Astrocyte (in vitro differentiated cells and primary cell): Measurements from ENCODE around the gene SLC6A20. TPM values are rescaled to one million over a fixed set of nuclear protein-coding genes. Genes with fewer than 3 reads are reported as not detected.

Experiments
- DNase-seq: peaks from one replicate; pipeline ENCODE4 v3.0.0-alpha.2; 2010; ENCODE audit warnings: low read depth
- FAIRE-seq: peaks from 2 replicates; lab custom pipeline; 2011; peaks lifted over from hg19 to GRCh38; lab: Jason Lieb, UNC
- H2AFZ ChIP-seq: 2 replicates; pipeline ENCODE4 v1.6.0; 2012; ENCODE audit warnings: low read depth, low read length, inconsistent platforms
- H3K27ac ChIP-seq: 2 replicates; pipeline ENCODE4 v1.5.1; 2011; ENCODE audit warnings: low read depth, low read length, inconsistent platforms
- H3K27me3 ChIP-seq: 2 replicates; pipeline ENCODE4 v1.6.0; 2011; ENCODE audit warnings: low read length, inconsistent platforms; ENCODE audit not compliant: insufficient read depth
- H3K36me3 ChIP-seq: 2 replicates; pipeline ENCODE4 v1.5.1; 2011; ENCODE audit warnings: low read length, inconsistent platforms; ENCODE audit not compliant: insufficient read depth
- H3K4me1 ChIP-seq: 2 replicates; pipeline ENCODE4 v1.5.1; 2011; ENCODE audit warnings: low read length, inconsistent platforms; ENCODE audit not compliant: insufficient read depth
- H3K4me2 ChIP-seq: 2 replicates; pipeline ENCODE4 v1.6.0; 2012; ENCODE audit warnings: low read length, inconsistent platforms
- H3K4me3 ChIP-seq: 2 replicates; pipeline ENCODE4 v1.5.1; 2011; ENCODE audit warnings: low read depth, mild to moderate bottlenecking, low read length, inconsistent platforms; ENCODE audit not compliant: insufficient read depth
- H3K79me2 ChIP-seq: 2 replicates; pipeline ENCODE4 v1.6.0; 2012; ENCODE audit warnings: mild to moderate bottlenecking, low read length, inconsistent platforms; ENCODE audit not compliant: insufficient read depth
- H3K9ac ChIP-seq: 2 replicates; pipeline ENCODE4 v1.6.0; 2012; ENCODE audit warnings: mild to moderate bottlenecking, low read length, inconsistent platforms
- H3K9me3 ChIP-seq: 2 replicates; pipeline ENCODE4 v1.5.1; 2012; ENCODE audit warnings: low read depth, mild to moderate bottlenecking, low read length, inconsistent platforms; ENCODE audit not compliant: insufficient read depth
- H4K20me1 ChIP-seq: 2 replicates; pipeline ENCODE4 v1.6.0; 2012; ENCODE audit warnings: low read length, inconsistent platforms; ENCODE audit not compliant: insufficient read depth
- H3K27ac Mint-ChIP-seq: one replicate; pipeline ENCODE4 v1.8.0; 2021; ENCODE audit warnings: mild to moderate bottlenecking, mixed read lengths; ENCODE audit not compliant: unreplicated experiment
- H3K27me3 Mint-ChIP-seq: one replicate; pipeline ENCODE4 v1.8.0; 2021; ENCODE audit warnings: low read depth, mixed read lengths; ENCODE audit not compliant: unreplicated experiment
- H3K36me3 Mint-ChIP-seq: one replicate; pipeline ENCODE4 v1.8.0; 2021; ENCODE audit warnings: low read depth, mixed read lengths; ENCODE audit not compliant: unreplicated experiment
- H3K4me1 Mint-ChIP-seq: one replicate; pipeline ENCODE4 v1.8.0; 2021; ENCODE audit warnings: low read depth, mixed read lengths; ENCODE audit not compliant: unreplicated experiment
- H3K4me3 Mint-ChIP-seq: one replicate; pipeline ENCODE4 v1.8.0; 2021; ENCODE audit warnings: mild to moderate bottlenecking, moderate library complexity, mixed read lengths; ENCODE audit not compliant: unreplicated experiment
- H3K9me3 Mint-ChIP-seq: one replicate; pipeline ENCODE4 v1.8.0; 2021; ENCODE audit warnings: mild to moderate bottlenecking, mixed read lengths; ENCODE audit not compliant: unreplicated experiment
- CTCF ChIP-seq: IDR thresholded peaks from 2 replicates; pipeline ENCODE4 v1.5.1; 2011; ENCODE audit warnings: low read depth, mild to moderate bottlenecking, inconsistent platforms, low read length, moderate library complexity; ENCODE audit not compliant: insufficient read depth
- EZH2 ChIP-seq: IDR thresholded peaks from 2 replicates; pipeline ENCODE4 v1.6.1; 2012; ENCODE audit warnings: mild to moderate bottlenecking, low read length, inconsistent platforms; ENCODE audit not compliant: insufficient read depth
- total RNA-seq: library from RNA; stranded (reverse); gene quantifications from 2 replicates; pipeline ENCODE4 v1.2.1, GENCODE V29; 2021

SLC6A20 gene
- total RNA-seq, 1 donor from 2014 or later = not detected

DNA sequence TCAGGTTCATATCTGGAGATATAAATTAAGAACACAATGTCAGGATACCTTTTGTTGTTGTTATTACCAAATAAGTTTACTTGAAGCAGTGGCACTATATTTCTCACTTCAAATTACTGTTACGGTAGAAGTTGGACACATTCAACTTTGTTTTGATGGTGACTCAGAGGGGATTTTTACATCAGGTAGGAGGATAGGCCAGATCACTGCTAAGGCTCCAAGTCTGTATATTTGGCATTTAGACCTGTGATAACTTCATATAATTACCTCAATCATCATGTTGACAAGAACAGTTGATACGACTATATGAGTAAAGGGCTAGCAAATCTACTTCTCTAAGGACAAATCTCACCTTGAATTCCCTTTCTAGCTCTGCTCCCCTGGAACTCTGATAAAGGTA, 30.0 kb upstream of the SLC6A20 start:
- no peaks in the 10 kb centered on the region for H3K27me3 ChIP-seq
- no peaks in the 10 kb centered on the region for H3K79me2 ChIP-seq
- no peaks in the 10 kb centered on the region for H3K4me1 Mint-ChIP-seq
- H3K4me3 Mint-ChIP-seq = no peak overlapping the region
- H3K36me3 ChIP-seq = peaks cover 25% of the 10 kb centered on the region
- H3K27ac ChIP-seq = no peak overlapping the region
- peaks cover 11% of the 10 kb centered on the region for H3K36me3 Mint-ChIP-seq
- no peaks in the 10 kb centered on the region for H4K20me1 ChIP-seq
- no peak overlapping the region for H3K4me2 ChIP-seq
- H3K27me3 Mint-ChIP-seq = no peaks in the 10 kb centered on the region
- FAIRE-seq (no peak), DNase-seq (no peak)
- no peak overlapping the region for H3K4me3 ChIP-seq
- no peaks in the 10 kb centered on the region for H3K9me3 ChIP-seq
- no peak overlapping the region for H3K9ac ChIP-seq
- no peaks in the 10 kb centered on the region for H3K4me1 ChIP-seq
- H3K9me3 Mint-ChIP-seq = no peaks in the 10 kb centered on the region
- no peak for TF ChIP-seq CTCF
- TF ChIP-seq EZH2 = no peak
- H3K27ac Mint-ChIP-seq = no peak overlapping the region
- no peak overlapping the region for H2AFZ ChIP-seq

GRCh38 chr3:45821127-45821526, 24.8 kb upstream of the SLC6A20 start:
- H3K27ac Mint-ChIP-seq = no peak overlapping the region
- Histone ChIP-seq H3K4me2 (no peak overlapping the region), H3K4me1 (peaks cover 23% of the 10 kb centered on the region), H3K9ac (no peak overlapping the region), H3K9me3 (no peaks in the 10 kb centered on the region), H3K36me3 (peaks cover 4% of the 10 kb centered on the region), H4K20me1 (peaks cover 5% of the 10 kb centered on the region), H3K79me2 (no peaks in the 10 kb centered on the region), H3K27ac (no peak overlapping the region), H3K27me3 (no peaks in the 10 kb centered on the region), H3K4me3 (no peak overlapping the region), H2AFZ (no peak overlapping the region)
- FAIRE-seq (no peak), DNase-seq (no peak)
- H3K27me3 Mint-ChIP-seq = no peaks in the 10 kb centered on the region
- H3K4me1 Mint-ChIP-seq = peaks cover 12% of the 10 kb centered on the region
- TF ChIP-seq EZH2 (no peak), CTCF (no peak)
- no peaks in the 10 kb centered on the region for H3K9me3 Mint-ChIP-seq
- H3K36me3 Mint-ChIP-seq = peaks cover 13% of the 10 kb centered on the region
- no peak overlapping the region for H3K4me3 Mint-ChIP-seq

GRCh38 chr3:45819543-45819942, 23.2 kb upstream of the SLC6A20 start:
- peaks cover 7% of the 10 kb centered on the region for H3K9me3 Mint-ChIP-seq
- H3K4me1 Mint-ChIP-seq = peaks cover 14% of the 10 kb centered on the region
- no peak overlapping the region for H3K4me3 ChIP-seq
- H3K9ac ChIP-seq = no peak overlapping the region
- peaks cover 23% of the 10 kb centered on the region for H3K4me1 ChIP-seq
- H3K79me2 ChIP-seq = no peaks in the 10 kb centered on the region
- H3K4me2 ChIP-seq = no peak overlapping the region
- H3K27me3 Mint-ChIP-seq = no peaks in the 10 kb centered on the region
- H3K4me3 Mint-ChIP-seq = no peak overlapping the region
- no peaks in the 10 kb centered on the region for H3K27me3 ChIP-seq
- DNase-seq (peak; percentile 6), FAIRE-seq (no peak)
- no peak overlapping the region for H3K27ac ChIP-seq
- H3K27ac Mint-ChIP-seq = no peak overlapping the region
- no peak overlapping the region for H2AFZ ChIP-seq
- no peaks in the 10 kb centered on the region for H3K9me3 ChIP-seq
- peaks cover 21% of the 10 kb centered on the region for H3K36me3 Mint-ChIP-seq
- no peak for TF ChIP-seq EZH2
- TF ChIP-seq CTCF = no peak
- peaks cover 4% of the 10 kb centered on the region for H3K36me3 ChIP-seq
- H4K20me1 ChIP-seq = peaks cover 5% of the 10 kb centered on the region
